GM06990 (cell line): Measurements from ENCODE around the gene EIF2S2.

Experiments
- DNase-seq: peaks from one replicate; pipeline ENCODE4 v3.0.0-alpha.2; 2011; ENCODE audit not compliant: insufficient read length; ENCODE audit errors: extremely low read depth
- H3K27me3 ChIP-seq: replicated peaks from 2 replicates; pipeline ENCODE4 v1.6.0; 2011; ENCODE audit warnings: low read length; ENCODE audit not compliant: control insufficient read depth, insufficient read depth
- H3K36me3 ChIP-seq: 2 replicates; pipeline ENCODE4 v1.5.1; 2011; ENCODE audit warnings: low read length; ENCODE audit not compliant: control insufficient read depth, insufficient read depth
- H3K4me3 ChIP-seq: replicated peaks from 2 replicates; pipeline ENCODE4 v1.5.1; 2011; ENCODE audit warnings: low read depth, mild to moderate bottlenecking, control low read depth, low read length
- TF ChIP-seq, protein P1 (sequence below): IDR thresholded peaks from 2 replicates; pipeline ENCODE4 v1.5.1; 2011; ENCODE audit warnings: low read length, control low read depth, mild to moderate bottlenecking, inconsistent platforms; ENCODE audit not compliant: insufficient read depth, poor library complexity, severe bottlenecking

EIF2S2 gene

DNA sequence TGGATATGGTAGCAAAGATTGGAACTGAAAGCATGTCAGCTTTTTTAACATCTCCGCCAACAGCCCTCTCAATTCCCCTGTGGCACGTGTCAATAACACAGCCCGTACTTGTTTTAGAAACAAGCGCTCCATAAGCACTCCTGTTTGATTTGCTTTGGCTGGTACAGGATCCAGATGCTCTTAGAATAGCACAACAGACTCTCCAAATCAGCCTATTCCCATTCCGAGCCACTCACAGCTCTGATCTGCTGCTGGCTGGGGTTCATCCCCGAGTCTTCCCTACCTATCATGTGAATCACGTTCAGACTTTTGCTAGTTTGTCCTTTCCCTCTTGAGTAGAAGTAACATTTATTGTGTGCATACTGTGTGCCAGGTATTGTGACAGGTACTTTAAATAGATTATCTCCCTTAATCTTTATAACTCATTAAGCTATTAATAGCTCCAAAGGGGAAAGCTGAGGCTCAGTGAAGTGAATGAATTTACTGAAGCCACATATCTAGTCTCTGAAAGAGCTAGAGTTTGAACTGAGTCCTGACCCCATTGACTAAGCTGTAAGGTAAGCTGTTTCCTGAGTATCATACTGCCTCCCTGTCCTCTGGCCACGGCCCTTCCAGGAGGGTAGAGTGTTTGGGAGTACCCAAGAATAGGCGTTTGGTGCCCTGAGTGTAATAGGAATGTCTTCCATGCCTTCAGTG lies 71.6 kb downstream of the EIF2S2 start:
- DNase-seq = no peak
- no peaks in the 10 kb centered on the region; the same call in none of the 2 replicates for H3K36me3 ChIP-seq
- TF ChIP-seq, protein P1, sequence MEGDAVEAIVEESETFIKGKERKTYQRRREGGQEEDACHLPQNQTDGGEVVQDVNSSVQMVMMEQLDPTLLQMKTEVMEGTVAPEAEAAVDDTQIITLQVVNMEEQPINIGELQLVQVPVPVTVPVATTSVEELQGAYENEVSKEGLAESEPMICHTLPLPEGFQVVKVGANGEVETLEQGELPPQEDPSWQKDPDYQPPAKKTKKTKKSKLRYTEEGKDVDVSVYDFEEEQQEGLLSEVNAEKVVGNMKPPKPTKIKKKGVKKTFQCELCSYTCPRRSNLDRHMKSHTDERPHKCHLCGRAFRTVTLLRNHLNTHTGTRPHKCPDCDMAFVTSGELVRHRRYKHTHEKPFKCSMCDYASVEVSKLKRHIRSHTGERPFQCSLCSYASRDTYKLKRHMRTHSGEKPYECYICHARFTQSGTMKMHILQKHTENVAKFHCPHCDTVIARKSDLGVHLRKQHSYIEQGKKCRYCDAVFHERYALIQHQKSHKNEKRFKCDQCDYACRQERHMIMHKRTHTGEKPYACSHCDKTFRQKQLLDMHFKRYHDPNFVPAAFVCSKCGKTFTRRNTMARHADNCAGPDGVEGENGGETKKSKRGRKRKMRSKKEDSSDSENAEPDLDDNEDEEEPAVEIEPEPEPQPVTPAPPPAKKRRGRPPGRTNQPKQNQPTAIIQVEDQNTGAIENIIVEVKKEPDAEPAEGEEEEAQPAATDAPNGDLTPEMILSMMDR = no peak
- H3K27me3 ChIP-seq = no peaks in the 10 kb centered on the region
- no peak overlapping the region for H3K4me3 ChIP-seq
